AG04449 (cell line): Measurements from ENCODE around the gene XPR1.

Experiments
- CTCF ChIA-PET: fragments of 350-600 bp; formaldehyde crosslinking; extraction: SDS; loops from one replicate; lab custom pipeline; 2021; ENCODE audit warnings: antibody characterized with exemption; lab: Yijun Ruan, JAX
- POLR2A ChIA-PET: fragments of 400-600, 350-600 bp; formaldehyde crosslinking; extraction: SDS; loops from one replicate; lab custom pipeline; 2020; ENCODE audit warnings: antibody characterized with exemption, inconsistent platforms; lab: Yijun Ruan, JAX
- DNase-seq: peaks from one replicate; pipeline ENCODE4 v3.0.0-alpha.2; 2010; ENCODE audit warnings: low read depth, low spot score
- H3K4me3 ChIP-seq: 2 replicates; pipeline ENCODE4 v1.5.1; 2011; ENCODE audit warnings: low read depth, mild to moderate bottlenecking, control low read depth, low read length
- TF ChIP-seq, protein P1 (sequence below): IDR thresholded peaks from one replicate; pipeline ENCODE4 v1.5.1; 2011; ENCODE audit warnings: mild to moderate bottlenecking, moderate library complexity, low read length, control low read depth, inconsistent platforms; ENCODE audit not compliant: insufficient read depth; ENCODE audit errors: missing control alignments

Gene XPR1

DNA sequence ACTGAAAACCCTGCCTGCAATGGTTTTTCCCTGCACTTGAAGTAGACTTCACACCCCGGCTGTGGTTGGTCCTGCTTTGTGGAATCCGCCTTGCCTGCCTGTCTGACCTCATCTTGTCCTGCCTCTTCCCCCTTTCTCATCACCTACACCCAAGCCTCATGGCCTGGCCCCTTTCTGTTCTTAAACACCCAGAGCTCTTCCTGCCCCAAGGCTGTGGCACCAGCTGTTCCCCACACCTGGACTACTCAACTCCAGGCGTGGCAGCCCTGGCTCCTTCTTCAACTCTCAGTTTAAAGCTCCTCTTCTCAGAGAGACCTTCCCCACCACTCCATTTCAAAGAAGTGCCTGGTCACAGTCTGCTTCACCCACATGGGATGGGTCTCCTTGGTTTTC lies 307.9 kb downstream of the XPR1 start:
- DNase-seq, result no peak
- POLR2A ChIA-PET, result interaction anchor here (0.6 kb wide), 1 partner anchor 421 kb away, joined by 4 read pairs; no protein-coding TSS in a partner anchor
- H3K4me3 ChIP-seq, result no peak overlapping the region
- TF ChIP-seq, protein P1, sequence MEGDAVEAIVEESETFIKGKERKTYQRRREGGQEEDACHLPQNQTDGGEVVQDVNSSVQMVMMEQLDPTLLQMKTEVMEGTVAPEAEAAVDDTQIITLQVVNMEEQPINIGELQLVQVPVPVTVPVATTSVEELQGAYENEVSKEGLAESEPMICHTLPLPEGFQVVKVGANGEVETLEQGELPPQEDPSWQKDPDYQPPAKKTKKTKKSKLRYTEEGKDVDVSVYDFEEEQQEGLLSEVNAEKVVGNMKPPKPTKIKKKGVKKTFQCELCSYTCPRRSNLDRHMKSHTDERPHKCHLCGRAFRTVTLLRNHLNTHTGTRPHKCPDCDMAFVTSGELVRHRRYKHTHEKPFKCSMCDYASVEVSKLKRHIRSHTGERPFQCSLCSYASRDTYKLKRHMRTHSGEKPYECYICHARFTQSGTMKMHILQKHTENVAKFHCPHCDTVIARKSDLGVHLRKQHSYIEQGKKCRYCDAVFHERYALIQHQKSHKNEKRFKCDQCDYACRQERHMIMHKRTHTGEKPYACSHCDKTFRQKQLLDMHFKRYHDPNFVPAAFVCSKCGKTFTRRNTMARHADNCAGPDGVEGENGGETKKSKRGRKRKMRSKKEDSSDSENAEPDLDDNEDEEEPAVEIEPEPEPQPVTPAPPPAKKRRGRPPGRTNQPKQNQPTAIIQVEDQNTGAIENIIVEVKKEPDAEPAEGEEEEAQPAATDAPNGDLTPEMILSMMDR, result no peak
- CTCF ChIA-PET, result interaction anchor here (1.3 to 1.7 kb wide), 2 partner anchors 202 to 424 kb away, joined by 3 to 5 read pairs; no protein-coding TSS in a partner anchor
